Mammary epithelial cell (primary cell): ENCODE measurements around the gene USP47.

ENCODE experiments used
- EZH2 ChIP-seq: IDR thresholded peaks from 2 replicates; pipeline ENCODE4 v1.6.1; 2012; ENCODE audit warnings: low read length, inconsistent platforms, borderline replicate concordance
- TF ChIP-seq, protein P1 (sequence below), 2 donors: IDR thresholded peaks in 1 of 2; conservative IDR thresholded peaks in 1 of 2; 2 replicates each; pipeline ENCODE4 v1.5.1; 2011 to 2012; ENCODE audit warnings: inconsistent platforms in 2 of 2, low read length in 2 of 2, mild to moderate bottlenecking in 2 of 2, control low read depth in 1 of 2, low read depth in 1 of 2; ENCODE audit not compliant: insufficient read depth in 1 of 2; ENCODE audit errors: extremely low read depth in 1 of 2

- TF ChIP-seq, protein P1, sequence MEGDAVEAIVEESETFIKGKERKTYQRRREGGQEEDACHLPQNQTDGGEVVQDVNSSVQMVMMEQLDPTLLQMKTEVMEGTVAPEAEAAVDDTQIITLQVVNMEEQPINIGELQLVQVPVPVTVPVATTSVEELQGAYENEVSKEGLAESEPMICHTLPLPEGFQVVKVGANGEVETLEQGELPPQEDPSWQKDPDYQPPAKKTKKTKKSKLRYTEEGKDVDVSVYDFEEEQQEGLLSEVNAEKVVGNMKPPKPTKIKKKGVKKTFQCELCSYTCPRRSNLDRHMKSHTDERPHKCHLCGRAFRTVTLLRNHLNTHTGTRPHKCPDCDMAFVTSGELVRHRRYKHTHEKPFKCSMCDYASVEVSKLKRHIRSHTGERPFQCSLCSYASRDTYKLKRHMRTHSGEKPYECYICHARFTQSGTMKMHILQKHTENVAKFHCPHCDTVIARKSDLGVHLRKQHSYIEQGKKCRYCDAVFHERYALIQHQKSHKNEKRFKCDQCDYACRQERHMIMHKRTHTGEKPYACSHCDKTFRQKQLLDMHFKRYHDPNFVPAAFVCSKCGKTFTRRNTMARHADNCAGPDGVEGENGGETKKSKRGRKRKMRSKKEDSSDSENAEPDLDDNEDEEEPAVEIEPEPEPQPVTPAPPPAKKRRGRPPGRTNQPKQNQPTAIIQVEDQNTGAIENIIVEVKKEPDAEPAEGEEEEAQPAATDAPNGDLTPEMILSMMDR (conservative IDR thresholded peaks at IDR 0.05 in 1 of 2, IDR thresholded peaks at IDR 0.05 in 1 of 2; ENCODE audit: extremely low read depth in 1 of 2, insufficient read depth in 1 of 2, low read depth in 1 of 2, low read length in 2 of 2) = no peak
- TF ChIP-seq EZH2 = no peak
Observed at GRCh38 chr11:11965192-11965591, 123.4 kb downstream of the USP47 start.
